Stimulated activated CD8-positive, alpha-beta memory T cell treated with anti-CD3 and anti-CD28 coated beads, Interleukin-7, amount 100 ng/mL, for 4 hours (primary cell): ENCODE results near the gene ASB16.
"Not testable (repeated sequence)": the region's sequence is repeated elsewhere in the genome, so short reads cannot be mapped to it uniquely, and the experiment has no call there.

ENCODE experiments used
- DNase-seq, 2 donors: peaks; one replicate each; pipeline ENCODE4 v3.0.0-alpha.2; 2020; ENCODE audit warnings: low read depth in 2 of 2

ASB16 gene

GRCh38 chr17:44147812-44148211, 22.7 kb upstream of the ASB16 start:
- DNase-seq, result no peak

DNA sequence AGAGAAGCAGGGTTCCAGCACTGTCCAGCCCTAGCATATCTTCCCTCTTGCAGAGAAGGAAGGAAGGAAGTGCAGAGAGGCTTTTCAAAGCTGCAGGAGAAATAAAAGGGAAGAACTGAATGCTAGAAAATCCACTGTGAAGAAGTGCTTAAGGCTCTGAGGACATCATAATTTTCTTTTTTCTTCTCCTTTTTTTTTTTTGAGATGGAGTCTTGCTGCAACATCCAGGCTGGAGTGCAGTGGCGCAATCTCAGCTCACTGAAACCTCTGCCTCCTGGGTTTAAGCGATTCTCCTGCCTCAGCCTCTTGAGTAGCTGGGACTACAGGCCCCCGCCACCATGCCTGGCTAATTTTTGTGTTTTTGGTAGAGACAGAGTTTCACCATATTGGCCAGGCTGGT, 21.4 kb upstream of the ASB16 start:
- not testable (repeated sequence) for DNase-seq

DNA sequence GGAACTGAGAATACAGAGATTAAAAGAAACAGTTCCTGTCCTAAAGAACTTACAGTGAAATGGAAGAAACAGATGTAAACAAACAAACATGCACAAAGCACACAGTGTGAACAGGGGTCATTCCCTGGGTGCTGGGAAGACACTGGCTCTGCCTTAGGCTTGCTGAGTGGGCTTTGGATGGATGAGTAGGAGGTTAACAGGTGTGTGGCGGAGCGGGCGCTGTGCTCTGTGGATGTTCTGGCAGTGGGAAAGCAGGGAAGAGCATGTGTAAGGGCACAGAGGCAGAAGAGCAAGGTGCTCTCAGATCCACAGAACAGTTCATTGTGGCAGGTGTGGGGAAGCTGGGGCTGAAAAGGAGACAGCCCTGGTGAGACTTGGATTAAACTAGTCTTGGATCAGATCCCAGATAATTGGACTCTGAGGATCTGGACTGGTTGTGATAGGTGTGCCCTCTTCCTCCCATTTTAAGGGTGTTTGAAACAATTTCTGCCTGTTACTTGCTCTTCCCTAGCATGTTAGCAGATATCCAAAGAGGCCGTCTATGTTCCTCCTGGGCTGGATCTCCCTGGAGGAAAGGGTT, 20.7 kb upstream of the ASB16 start:
- no peak for DNase-seq

GRCh38 chr17:44152875-44153274, 17.6 kb upstream of the ASB16 start:
- DNase-seq, result no peak

DNA sequence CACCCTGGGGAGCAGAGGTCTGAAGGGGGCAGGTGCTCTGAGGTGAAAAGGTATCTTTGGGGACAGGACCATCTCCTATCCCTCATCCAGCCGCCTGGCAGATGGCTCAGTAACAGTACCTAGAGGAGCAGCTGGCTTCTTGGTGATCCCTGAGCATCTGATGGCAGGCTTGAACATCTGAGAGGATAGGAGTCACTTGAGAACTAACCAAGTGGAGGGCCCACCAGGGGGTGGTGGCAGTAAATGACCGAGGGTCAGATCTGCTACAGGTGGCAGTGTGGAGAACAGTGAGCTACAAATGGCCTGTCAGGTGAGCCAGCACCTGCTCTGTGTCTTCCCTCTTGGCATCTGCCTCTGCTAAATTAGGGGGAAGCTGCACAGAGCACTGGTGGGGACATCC, 15.0 kb upstream of the ASB16 start:
- DNase-seq, result no peak

DNA sequence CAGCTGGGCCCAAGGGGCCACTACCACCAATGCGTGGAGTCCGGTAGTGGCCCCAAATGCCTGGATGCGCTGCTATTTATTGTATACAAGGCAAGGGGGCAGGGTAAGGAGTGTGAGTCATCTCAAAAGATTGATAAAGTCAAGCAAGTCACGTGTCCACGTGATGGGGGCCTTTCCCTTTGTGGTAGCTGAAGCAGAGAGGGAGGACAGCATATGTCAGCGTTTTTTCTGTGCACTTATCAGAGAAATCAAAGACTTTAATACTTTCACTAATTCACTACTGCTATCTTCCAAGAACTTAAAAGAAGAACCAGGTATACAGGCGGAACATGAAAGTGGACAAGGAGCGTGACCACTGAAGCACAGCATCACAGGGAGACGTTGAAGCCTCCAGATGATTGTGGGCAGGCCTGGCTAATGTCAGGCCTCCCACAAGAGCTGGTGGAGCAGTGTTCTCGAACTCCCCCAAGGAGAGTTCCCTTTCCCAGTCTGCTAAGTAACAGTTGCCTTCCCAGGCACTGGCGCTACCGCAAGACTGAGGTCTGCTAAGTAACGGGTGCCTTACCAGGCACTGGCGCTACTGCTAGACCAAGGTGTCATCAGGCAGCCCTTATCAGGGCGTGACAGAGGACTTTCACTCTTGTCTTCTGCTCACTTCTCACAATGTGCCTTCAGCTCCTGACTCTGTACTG, 10.8 kb upstream of the ASB16 start:
- DNase-seq, result peak in 1 of 2 donors; percentile 28

DNA sequence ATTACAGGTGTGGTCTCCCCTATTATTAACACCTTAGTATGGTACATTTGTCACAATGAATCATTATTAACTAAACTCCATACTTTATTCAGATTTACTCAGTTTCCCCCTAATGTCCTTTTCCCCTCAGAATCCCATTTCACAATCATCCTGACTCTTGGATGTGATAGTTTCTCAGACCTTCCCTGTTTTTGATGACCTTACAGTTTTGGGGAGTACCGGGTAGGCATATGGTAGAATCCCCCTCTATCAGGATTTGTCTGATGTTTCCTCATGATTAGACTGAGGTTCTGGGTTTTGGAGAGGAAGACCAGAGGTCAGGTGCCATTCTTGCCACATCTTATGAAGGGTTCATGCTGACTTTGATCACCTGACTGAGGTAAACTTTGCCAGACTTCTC, 6.0 kb upstream of the ASB16 start:
- no peak for DNase-seq

DNA sequence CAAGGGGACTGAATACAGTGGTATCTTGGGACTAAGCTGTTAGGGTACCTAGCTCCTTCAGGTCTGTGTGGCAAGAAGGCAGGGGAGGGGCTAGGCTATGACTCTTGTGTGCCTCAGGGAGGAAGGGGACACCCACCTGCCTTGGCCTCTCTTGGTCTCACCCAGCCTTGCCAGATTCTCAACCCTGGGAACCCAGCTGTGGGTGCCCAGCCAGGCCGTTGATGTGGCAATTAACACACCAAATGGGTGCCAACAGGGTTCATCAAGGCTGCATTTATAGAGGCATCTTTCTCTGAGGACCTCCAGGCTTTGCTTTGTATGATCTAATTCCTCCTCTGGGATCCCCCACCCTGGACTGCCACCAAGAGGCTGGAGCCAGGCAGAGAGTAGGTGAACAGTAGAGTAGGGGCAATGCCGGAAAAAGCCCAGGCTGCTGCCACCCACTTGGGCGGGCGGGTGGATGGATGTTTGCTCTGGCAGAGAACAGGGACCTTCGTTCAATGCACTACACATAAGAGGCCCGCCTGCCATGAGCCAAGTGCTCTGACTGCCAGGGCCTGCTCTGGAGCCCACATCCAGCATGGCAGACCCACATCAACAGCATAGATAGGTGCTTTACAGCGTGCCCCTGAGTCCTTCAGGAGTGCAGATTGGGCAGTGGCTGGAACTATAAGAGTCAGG, 3.2 kb upstream of the ASB16 start:
- no peak for DNase-seq

DNA sequence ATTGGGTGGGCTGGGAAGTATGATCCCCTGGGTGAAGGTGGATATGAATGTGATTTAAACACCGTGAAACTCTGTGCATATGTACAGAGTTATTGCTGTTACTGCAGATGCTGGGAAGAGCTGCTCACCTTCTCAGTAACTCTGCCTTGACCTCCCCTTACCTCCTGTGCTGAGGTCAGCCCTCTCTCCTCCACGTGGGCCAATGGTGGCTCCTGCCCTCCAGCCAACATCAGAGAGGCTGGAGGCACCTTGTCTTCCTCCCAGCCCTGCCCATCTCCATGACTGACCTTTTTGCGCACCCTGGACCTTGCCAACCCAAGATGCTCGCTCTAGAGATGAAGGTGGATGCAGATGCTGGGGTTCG, 387 bp upstream of the ASB16 start:
- no peak for DNase-seq

DNA sequence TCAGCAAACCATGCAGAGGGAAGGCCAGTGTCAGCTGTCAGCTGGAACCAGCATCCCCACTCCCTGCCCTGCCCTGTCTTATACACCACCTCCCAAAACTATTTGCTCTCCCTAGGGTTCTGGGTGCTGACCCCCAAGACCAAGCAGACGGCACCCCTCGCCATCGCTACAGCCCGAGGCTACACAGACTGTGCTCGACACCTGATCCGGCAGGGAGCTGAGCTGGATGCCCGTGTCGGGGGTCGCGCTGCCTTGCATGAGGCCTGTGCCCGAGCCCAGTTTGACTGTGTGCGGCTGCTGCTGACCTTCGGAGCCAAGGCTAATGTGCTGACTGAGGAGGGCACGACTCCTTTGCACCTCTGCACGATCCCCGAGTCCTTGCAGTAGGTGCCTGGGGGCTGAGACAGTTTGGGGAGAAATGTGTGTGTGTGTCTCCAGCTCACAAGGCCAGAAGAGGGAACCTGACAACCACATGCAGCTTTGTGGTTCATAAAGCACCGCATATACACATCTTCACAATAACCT, 1.5 kb downstream of the ASB16 start:
- DNase-seq, result no peak

DNA sequence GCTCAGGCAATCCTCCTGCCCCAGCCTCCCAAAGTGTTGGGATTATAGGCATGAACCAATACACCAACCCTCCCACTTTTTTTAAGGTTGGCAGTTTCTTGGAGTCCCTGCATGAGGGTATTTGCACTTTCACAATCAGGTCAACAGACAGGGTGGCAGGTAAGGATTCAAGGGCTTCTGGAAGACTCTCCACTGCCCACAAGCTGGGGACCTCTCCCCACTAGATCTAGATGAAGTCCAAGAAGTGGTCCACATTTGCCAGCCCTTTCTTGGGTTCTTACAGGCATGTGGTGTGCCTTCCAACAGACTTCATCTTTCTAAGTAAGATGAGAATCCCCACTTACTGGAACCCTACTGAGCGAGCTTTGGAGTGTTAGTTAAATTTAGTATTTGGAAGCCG, 3.9 kb downstream of the ASB16 start:
- no peak for DNase-seq

DNA sequence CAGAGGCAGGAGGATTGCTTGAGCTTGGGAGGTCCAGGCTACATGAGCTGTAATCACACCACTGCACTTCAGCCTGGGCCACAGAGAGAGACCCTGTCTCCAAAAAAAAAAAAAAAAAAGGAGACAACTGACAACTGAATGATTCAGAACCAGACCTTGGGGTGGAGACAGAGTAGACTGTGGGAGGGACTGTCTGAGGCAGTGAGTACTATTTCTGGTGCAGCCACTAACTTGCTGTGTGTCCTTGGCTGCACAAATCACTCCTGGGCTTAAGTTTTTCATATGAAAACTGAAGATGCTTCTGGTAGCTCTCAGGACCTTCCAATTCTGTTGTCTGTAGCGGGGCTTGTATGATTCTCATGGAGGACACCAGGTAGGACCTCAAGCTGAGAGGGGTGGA, 5.8 kb downstream of the ASB16 start:
- no peak for DNase-seq

DNA sequence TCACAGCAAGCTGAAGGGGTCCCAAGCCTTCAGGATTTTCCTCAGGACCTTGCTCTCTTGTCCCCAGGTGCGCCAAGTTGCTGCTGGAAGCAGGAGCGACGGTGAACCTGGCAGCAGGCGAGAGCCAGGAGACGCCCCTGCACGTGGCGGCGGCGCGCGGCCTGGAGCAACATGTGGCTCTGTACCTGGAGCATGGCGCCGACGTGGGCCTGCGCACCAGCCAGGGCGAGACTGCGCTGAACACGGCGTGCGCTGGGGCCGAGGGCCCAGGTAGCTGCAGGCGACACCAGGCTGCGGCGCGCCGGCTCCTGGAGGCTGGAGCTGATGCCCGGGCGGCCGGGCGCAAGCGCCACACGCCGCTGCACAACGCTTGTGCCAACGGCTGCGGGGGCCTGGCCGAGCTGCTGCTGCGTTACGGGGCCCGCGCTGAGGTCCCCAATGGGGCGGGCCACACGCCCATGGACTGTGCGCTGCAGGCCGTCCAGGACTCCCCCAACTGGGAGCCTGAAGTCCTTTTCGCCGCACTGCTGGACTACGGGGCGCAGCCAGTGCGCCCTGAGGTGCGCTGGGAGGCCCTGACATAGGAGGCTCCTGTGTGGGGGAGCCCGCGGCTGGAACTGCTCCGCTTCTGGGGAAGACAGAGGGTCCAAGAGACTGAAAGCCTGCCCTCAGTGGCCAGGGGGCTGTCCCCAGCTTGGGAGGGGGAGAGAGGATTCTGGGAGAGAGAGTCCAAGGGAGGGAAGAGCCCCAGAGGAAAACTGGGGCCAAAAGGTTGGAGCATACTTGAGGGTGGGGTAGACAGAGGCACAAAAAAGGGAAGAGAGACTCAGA, 6.4 kb downstream of the ASB16 start:
- DNase-seq, result no peak

GRCh38 chr17:44177640-44178039, 7.1 kb downstream of the ASB16 start:
- no peak for DNase-seq

DNA sequence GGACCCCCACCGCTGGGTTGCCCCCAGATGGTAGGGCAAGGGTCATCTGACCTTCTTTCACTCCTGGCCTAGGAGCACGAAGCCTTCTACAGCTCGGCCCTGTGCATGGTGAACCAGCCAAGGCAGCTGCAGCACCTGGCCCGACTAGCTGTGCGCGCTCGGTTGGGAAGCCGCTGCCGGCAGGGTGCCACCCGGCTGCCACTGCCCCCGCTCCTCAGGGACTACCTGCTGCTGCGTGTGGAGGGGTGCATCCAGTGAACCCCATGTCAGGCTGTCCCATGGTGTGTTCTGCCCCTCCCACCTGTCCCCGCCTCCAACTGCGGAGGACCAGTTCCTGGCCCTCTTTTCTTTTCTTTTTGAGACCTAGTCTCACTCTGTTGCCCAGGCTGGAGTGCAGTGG, 7.6 kb downstream of the ASB16 start:
- no peak for DNase-seq

GRCh38 chr17:44183024-44183423, 12.5 kb downstream of the ASB16 start:
- DNase-seq, result no peak

GRCh38 chr17:44184212-44184810, 13.8 kb downstream of the ASB16 start:
- DNase-seq, result no peak

- DNase-seq, result peak; percentile 98
Observed at GRCh38 chr17:44186307-44187130, 16.0 kb downstream of the ASB16 start, which contains the start of gene TMUB2. TSS of gene TMUB2 (plus strand) at chr17:44186972. CDS start at chr17:44187709, 737 bp downstream.

DNA sequence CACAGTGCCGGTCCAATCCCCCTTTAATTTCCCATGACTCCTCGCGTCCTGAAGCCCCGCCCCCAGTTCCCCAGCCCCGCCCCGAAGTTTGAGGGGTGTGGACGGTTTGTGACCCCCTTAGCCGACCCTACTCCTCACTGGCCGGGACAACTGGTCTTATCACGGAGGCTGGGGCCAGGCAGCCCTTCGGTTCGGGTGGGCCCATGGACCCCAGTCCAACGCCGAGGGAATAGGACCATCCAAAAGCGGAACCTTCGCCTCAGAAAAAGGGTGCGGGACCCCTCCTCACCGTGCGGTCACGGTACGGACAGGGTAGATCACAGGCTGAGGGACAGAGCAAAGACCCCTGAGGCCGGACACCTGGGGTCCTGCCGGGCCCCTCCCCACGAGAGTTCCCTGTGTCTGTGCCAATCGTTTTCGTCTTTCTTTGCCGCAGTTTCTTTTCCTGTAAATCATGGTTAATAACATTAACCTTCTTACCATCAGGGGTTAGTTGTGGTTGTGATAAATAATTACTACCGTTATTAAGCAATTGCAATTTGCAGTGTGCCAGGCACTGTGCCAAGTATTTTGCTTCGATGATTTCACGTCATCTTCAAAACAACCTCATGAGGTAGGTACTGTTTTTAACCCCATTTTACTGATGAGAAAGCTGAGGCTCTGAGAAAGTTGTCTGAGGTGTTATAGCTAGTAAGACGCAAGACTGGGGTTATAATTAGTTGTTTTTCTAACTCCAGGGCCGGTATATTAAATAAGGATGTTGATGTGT, 16.8 kb downstream of the ASB16 start:
- DNase-seq, result no peak
